Activated CD4-positive, alpha-beta T cell treated with anti-CD3 and anti-CD28 coated beads for 36 hours (primary cell): Measurements from ENCODE around the gene ENO1. TPM values are rescaled to one million over a fixed set of nuclear protein-coding genes. Genes with fewer than 3 reads are reported as not detected.

Source experiments
- ATAC-seq: fragments of 200-7000 bp; cut with Tn5 transposase; one replicate; pipeline ENCODE4 v1.10.0; 2021; ENCODE audit warnings: mild to moderate bottlenecking, moderate library complexity
- CTCF ChIA-PET: fragments of 350-600 bp; sonication (Branson Sonifier 250); formaldehyde crosslinking; loops from one replicate; lab custom pipeline; 2021; ENCODE audit warnings: antibody characterized with exemption; lab: Charles Lee
- POLR2A ChIA-PET: fragments of 350-600 bp; sonication (Branson Sonifier 250); formaldehyde crosslinking; loops from one replicate; lab custom pipeline; 2021; ENCODE audit warnings: antibody characterized with exemption, inconsistent platforms; lab: Charles Lee
- DNase-seq: peaks from one replicate; pipeline ENCODE4 v3.0.0-alpha.2; 2020
- H3K27ac Mint-ChIP-seq: one replicate; pipeline ENCODE4 v1.8.0; 2021; ENCODE audit warnings: mixed read lengths
- H3K27me3 Mint-ChIP-seq: one replicate; pipeline ENCODE4 v1.8.0; 2021; ENCODE audit warnings: mixed read lengths
- H3K36me3 Mint-ChIP-seq: one replicate; pipeline ENCODE4 v1.8.0; 2021; ENCODE audit warnings: low read depth, mixed read lengths
- H3K4me1 Mint-ChIP-seq: one replicate; pipeline ENCODE4 v1.8.0; 2021; ENCODE audit warnings: mixed read lengths
- H3K4me3 Mint-ChIP-seq: one replicate; pipeline ENCODE4 v1.8.0; 2021; ENCODE audit warnings: mild to moderate bottlenecking, moderate library complexity, mixed read lengths
- H3K9me3 Mint-ChIP-seq: one replicate; pipeline ENCODE4 v1.8.0; 2021; ENCODE audit warnings: low read depth, mixed read lengths
- intact Hi-C, 2 experiments: fragments of 100-400 bp; cut with DNase I in 1 of 2; cut with micrococcal nuclease in 1 of 2; formaldehyde crosslinking; loops; one replicate each; pipeline versions ENCODE4 v1.14.2 to v1.15.1; 2022 to 2024; cut with DNase I, micrococcal nuclease
- total RNA-seq, 2 experiments: library from RNA; stranded (reverse); gene quantifications; one replicate each; pipeline ENCODE4 v1.2.3, GENCODE V29; 2021

The ENO1 gene
- total RNA-seq, 2 experiments from 2014 or later: 2,573 to 3,583 TPM

DNA sequence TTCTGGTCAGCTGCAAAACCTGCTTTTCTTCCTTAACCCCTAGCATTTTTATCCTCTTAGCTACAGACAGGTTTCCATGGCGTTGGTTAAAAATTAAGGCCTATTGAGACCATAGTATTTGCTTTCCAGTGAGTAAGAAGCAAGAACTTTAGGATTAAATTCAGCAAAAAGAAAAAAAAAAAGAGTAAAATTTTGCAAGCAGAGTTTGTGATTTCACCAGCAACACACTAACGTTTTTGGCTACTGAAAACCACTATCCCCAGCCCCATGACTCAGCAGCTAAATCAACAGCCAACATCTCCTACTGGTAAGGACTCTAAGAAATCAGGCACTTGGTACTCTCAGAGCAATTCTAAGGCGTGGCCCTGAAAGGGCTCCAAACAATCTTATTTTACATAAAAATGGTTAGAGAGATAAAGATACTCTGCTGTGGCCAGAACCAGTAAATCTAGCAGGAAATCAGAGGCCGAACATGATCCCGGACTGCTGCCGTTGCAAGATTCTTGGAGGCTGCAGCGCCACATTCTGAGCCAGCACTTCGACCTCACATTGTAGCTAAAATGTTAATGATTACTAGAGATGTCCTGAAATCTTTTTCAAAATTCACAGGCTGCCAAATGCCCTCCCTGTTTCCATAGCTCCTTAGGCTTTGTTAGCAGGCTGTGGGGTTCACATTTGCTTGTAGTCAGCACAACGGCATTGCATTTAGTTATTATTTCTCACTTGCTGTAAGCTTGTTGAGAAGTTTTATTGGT lies 1.6 kb upstream of the ENO1 start:
- ChIA-PET CTCF (interaction anchor here (0.6 to 3.4 kb wide), 10 partner anchors 12 to 839 kb away, joined by 3 to 14 read pairs (median 4); partner anchors contain the start of gene RERE), POLR2A (interaction anchor here (0.6 to 1.1 kb wide), 2 partner anchors 13 to 21 kb away, joined by 4 read pairs; no protein-coding TSS in a partner anchor)
- Mint-ChIP-seq H3K36me3 (peaks cover 43% of the 10 kb centered on the region), H3K27me3 (no peaks in the 10 kb centered on the region), H3K4me1 (peaks cover 23% of the 10 kb centered on the region), H3K9me3 (no peaks in the 10 kb centered on the region), H3K27ac (peak overlapping the region; percentile 96), H3K4me3 (peak overlapping the region; percentile 90)
- intact Hi-C loops: loop anchor here in 1 of 2 experiments (1.0 to 10.0 kb wide), 8 partner anchors 20 to 1031 kb away; partner anchors contain the start of genes CTNNBIP1, PARK7, PIK3CD and SPSB1
- DNase-seq: peak; percentile 76
- no peak for ATAC-seq

DNA sequence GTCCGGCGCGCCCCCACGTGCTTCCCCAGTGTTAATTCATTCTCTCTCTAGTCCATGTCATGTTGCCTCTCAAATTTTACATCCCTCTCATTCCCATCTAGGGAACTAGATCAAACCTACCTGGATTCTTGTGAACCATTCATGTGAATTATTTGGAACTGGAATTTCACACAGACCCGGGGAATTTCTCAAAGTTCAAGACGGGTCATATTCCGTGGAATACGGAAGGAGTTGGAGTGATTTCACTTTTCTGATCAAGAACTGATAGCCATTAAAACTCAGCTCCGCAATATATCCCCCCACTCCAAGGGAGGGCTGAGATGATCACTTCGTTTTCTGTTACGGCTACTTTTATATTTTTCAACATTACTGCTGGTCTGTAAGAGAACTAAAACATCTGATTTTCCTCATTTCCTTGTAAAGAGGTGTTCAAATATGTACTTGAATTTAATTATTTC lies 1.0 kb upstream of the ENO1 start:
- peaks cover 49% of the 10 kb centered on the region for H3K36me3 Mint-ChIP-seq
- CTCF ChIA-PET: interaction anchor here (0.6 to 3.4 kb wide), 8 partner anchors 12 to 373 kb away, joined by 3 to 14 read pairs (median 5); partner anchors contain the start of gene RERE
- peak overlapping the region; percentile 90 for H3K4me3 Mint-ChIP-seq
- POLR2A ChIA-PET: interaction anchor here (0.6 to 3.5 kb wide), 6 partner anchors 12 to 22 kb away, joined by 3 to 37 read pairs (median 4); no protein-coding TSS in a partner anchor
- H3K27me3 Mint-ChIP-seq: no peaks in the 10 kb centered on the region
- H3K27ac Mint-ChIP-seq: peak overlapping the region; percentile 96
- intact Hi-C loops: loop anchor here in 1 of 2 experiments (1.0 to 10.0 kb wide), 7 partner anchors 21 to 1031 kb away; partner anchors contain the start of genes CTNNBIP1, PARK7, PIK3CD and SPSB1
- ATAC-seq (no peak), DNase-seq (no peak)
- H3K9me3 Mint-ChIP-seq: no peaks in the 10 kb centered on the region
- peaks cover 28% of the 10 kb centered on the region for H3K4me1 Mint-ChIP-seq

DNA sequence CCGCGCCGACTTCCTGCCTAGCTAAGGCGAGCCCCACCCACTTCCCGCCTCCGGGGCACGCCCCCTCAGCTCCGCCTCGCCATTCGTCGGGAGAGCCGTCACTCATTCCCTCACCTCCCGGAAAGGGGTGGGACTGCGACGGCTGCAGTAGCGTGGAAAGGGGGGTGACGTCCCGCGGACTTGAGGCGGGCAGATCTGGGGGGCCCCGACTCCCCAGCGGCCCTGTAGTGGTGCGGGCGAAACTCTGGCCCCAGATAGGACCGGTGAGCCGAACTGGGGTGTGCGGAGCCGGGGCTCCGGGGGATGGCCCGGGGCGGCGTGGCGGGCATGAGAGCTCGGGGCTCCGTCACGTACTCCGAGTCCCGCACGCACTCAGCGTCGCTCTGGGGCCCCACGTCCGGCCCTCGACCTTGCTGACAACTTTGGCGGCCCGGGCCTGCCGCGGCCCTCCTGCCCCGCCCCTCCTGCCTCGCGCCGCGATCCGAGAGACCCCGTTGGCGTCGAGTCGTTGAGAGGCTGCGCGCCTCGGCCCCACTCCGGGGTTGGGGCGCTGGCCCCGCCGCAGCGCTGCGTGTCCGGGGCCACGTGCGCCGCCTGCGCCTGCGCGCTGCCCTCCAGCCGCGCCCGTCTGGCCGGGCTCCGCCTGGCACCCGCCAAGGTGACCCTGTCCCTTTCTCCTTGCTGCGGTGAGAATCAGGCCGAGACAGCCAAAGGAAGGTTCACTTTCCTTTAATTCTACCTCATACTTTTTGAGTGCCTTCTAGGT lies 395 bp upstream of the ENO1 start:
- intact Hi-C loops: loop anchor here (1.0 to 10.0 kb wide), 10 partner anchors 21 to 1032 kb away; partner anchors contain the start of genes CTNNBIP1 (in 1 of the 2), GPR157 (in 1 of the 2), H6PD (in 1 of the 2) and PARK7 (in 1 of the 2)
- ChIA-PET CTCF (interaction anchor here (0.5 to 1.8 kb wide), 6 partner anchors 9 to 373 kb away, joined by 3 to 6 read pairs (median 4); no protein-coding TSS in a partner anchor), POLR2A (interaction anchor here (0.6 to 3.5 kb wide), 12 partner anchors 9 to 752 kb away, joined by 3 to 37 read pairs (median 3); no protein-coding TSS in a partner anchor)
- DNase-seq: peak; percentile 99
- H3K9me3 Mint-ChIP-seq: no peaks in the 10 kb centered on the region
- peaks cover 33% of the 10 kb centered on the region for H3K4me1 Mint-ChIP-seq
- H3K36me3 Mint-ChIP-seq: peaks cover 55% of the 10 kb centered on the region
- H3K27me3 Mint-ChIP-seq: no peaks in the 10 kb centered on the region
- ATAC-seq: peak; percentile 72
- peak overlapping the region; percentile 97 for H3K27ac Mint-ChIP-seq
- H3K4me3 Mint-ChIP-seq: peak overlapping the region; percentile 90

DNA sequence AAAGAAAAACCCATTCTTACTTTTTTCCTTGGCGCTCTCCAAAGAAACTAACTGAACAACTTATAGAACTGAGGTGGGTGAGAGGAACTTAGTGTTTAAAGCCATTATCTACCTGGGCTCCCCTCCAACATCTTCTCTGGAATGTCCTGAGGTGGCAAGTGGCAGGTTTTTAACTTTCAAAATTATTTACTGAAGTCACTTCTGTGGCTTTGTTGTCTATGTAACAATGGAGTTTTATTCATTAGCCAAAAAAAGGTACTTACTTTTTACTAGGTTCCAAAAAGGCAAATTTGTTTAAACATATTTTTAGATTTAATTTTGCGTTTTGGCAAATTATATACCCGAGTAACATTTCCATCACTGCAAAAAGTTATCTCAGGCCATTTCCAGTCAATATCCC lies 2.4 kb downstream of the ENO1 start:
- ATAC-seq (no peak), DNase-seq (no peak)
- CTCF ChIA-PET: no interaction called here
- no peaks in the 10 kb centered on the region for H3K27me3 Mint-ChIP-seq
- H3K4me1 Mint-ChIP-seq: peaks cover 61% of the 10 kb centered on the region
- peak overlapping the region; percentile 90 for H3K4me3 Mint-ChIP-seq
- POLR2A ChIA-PET: interaction anchor here (0.6 to 3.5 kb wide), 4 partner anchors 9 to 398 kb away, joined by 4 to 37 read pairs (median 8); no protein-coding TSS in a partner anchor
- no peaks in the 10 kb centered on the region for H3K9me3 Mint-ChIP-seq
- intact Hi-C loops: loop anchor here in 1 of 2 experiments (10.0 kb wide), 1 partner anchor 779 kb away; the partner anchor contains the start of gene PIK3CD
- H3K27ac Mint-ChIP-seq: peak overlapping the region; percentile 99
- peaks cover 83% of the 10 kb centered on the region for H3K36me3 Mint-ChIP-seq

DNA sequence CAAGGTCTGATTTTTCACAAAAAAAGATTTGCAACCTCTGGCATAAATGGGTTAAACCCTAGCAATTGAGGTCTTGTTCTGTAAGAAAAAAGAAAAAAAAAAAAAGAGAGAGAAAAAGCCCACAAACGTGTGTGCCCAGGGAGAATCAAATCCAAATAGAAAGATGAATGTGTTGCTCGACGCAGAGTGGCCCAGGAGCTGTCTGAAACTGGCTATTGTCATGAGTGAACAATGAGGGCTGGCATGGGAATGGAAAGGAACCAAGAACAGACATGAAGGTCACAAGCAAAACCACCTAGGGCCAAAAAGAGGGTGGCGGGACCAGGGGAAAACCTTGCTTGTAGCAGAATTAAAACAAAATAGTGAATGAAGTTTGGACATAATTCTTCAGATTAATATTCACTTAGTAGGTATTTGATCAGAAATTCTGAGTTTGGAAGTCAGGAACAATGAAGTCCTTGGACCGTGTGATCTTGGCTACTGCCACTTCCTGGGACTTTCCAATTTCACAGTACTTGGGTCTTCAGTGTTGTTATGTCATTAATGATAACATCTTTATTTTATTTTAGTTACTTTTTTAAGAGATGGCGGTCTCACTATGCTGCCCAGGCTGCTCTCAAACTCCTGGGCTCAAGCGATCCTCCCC lies 3.1 kb downstream of the ENO1 start:
- ChIA-PET POLR2A (interaction anchor here (0.6 kb wide), 1 partner anchor 11 kb away, joined by 8 read pairs; no protein-coding TSS in a partner anchor), CTCF (interaction anchor here (1.0 to 1.4 kb wide), 2 partner anchors 17 to 27 kb away, joined by 3 to 5 read pairs; no protein-coding TSS in a partner anchor)
- intact Hi-C loops: loop anchor here in 1 of 2 experiments (10.0 kb wide), 1 partner anchor 779 kb away; the partner anchor contains the start of gene PIK3CD
- H3K4me3 Mint-ChIP-seq: peak overlapping the region; percentile 90
- no peaks in the 10 kb centered on the region for H3K9me3 Mint-ChIP-seq
- peaks cover 63% of the 10 kb centered on the region for H3K4me1 Mint-ChIP-seq
- peak; percentile 43 for DNase-seq
- ATAC-seq: no peak
- H3K27me3 Mint-ChIP-seq: no peaks in the 10 kb centered on the region
- peak overlapping the region; percentile 99 for H3K27ac Mint-ChIP-seq
- peaks cover 90% of the 10 kb centered on the region for H3K36me3 Mint-ChIP-seq

DNA sequence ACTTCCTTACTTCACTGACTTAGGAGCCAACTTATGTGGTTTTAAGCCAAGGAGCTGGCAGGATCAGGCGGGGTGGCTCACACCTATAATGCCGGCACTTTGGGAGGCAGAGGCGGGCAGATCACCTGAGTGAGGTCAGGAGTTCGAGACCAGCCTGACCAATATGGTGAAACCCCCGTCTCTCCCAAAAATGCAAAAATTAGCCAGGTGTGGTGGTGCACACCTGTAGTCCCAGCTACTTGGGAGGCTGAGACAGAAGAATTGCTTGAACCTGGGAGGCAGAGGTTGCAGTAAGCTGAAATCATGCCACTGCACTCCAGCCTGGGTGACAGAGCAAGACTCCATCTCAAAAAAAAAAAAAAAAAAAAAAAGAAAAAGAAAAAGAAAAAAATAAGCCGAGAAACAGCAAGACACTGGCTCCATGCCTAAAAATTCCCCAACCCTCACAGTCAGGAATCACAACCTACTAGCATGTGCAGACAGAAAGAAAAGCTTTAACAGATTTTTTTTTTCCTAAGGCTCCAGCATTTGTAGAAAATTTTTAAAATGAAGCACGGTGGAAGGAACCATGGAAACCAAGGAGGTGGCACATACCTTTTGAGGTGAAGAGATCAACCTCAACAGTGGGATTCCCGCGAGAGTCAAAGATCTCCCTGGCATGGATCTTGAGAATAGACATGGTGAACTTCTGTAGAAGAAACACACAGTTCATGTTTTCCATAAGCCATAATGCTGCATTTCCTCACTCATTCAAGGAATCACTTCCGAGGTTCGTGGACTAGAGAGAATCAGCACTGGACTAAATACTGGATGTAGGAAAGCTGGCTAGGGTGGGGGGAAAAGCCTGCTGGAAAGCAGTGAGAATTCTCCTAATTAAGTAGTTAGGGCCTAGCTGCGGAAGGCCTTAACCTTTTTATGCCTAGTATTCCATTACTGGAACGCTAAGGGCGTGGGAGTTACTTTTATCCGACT lies 4.0 kb downstream of the ENO1 start:
- ATAC-seq: no peak
- Mint-ChIP-seq H3K27me3 (no peaks in the 10 kb centered on the region), H3K27ac (peak overlapping the region; percentile 99), H3K4me1 (peaks cover 64% of the 10 kb centered on the region), H3K36me3 (peaks cover 92% of the 10 kb centered on the region), H3K4me3 (peak overlapping the region; percentile 90), H3K9me3 (no peaks in the 10 kb centered on the region)
- DNase-seq: no peak
- ChIA-PET CTCF (interaction anchor here (0.6 to 1.4 kb wide), 5 partner anchors 13 to 29 kb away, joined by 3 to 5 read pairs (median 3); no protein-coding TSS in a partner anchor), POLR2A (interaction anchor here (0.5 to 1.4 kb wide), 8 partner anchors 10 to 408 kb away, joined by 3 to 9 read pairs (median 4); no protein-coding TSS in a partner anchor)
- intact Hi-C loops: loop anchor here (5.0 to 10.0 kb wide), 2 partner anchors 113 to 780 kb away; partner anchors contain the start of gene PIK3CD (in 1 of the 2)

DNA sequence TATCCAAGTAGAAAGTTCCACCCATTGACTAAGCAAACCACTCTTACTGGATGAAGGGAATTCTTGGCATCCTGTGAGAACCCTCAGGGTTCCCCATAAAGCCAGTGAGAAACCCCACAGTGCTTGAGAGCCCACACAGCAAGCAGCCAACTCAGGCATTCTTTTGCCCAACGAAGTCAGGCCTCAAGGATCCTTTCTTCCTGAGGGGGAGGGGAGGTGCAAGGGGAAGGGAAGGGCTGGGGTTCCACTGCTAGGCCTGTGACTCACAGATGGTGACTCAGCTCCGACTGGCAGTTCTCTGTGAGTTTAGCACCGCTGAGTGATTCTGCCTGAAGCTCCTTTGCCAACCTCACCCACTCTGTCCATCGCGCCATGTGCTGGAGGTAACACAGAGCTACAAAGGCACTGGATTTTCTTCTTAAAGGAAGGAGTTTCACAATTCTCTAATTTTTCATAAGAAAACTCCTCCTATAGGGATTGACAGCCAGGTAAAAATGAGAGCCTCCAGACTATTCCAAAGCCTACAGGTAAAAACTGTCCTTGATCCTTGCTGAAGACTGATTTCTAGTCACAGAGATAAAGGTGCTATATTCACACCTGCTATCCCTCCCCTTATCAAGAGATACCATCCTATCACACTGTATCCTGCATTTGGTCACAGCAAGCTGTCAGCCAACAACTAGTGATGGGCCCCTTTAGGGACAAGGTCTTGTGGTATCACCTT lies 4.8 kb downstream of the ENO1 start:
- Mint-ChIP-seq H3K4me3 (peak overlapping the region; percentile 90), H3K27ac (peak overlapping the region; percentile 99), H3K4me1 (peaks cover 69% of the 10 kb centered on the region), H3K36me3 (peaks cover 97% of the 10 kb centered on the region), H3K27me3 (no peaks in the 10 kb centered on the region), H3K9me3 (no peaks in the 10 kb centered on the region)
- ChIA-PET POLR2A (interaction anchor here (0.5 to 1.4 kb wide), 8 partner anchors 9 to 409 kb away, joined by 3 to 9 read pairs (median 4); no protein-coding TSS in a partner anchor), CTCF (interaction anchor here (0.6 to 1.2 kb wide), 5 partner anchors 10 to 29 kb away, joined by 3 to 4 read pairs (median 3); no protein-coding TSS in a partner anchor)
- DNase-seq (peak; percentile 92), ATAC-seq (peak; percentile 68)
- intact Hi-C loops: loop anchor here (1.0 to 10.0 kb wide), 7 partner anchors 9 to 781 kb away; partner anchors contain the start of genes PIK3CD (in 1 of the 2) and RERE (in 1 of the 2)

DNA sequence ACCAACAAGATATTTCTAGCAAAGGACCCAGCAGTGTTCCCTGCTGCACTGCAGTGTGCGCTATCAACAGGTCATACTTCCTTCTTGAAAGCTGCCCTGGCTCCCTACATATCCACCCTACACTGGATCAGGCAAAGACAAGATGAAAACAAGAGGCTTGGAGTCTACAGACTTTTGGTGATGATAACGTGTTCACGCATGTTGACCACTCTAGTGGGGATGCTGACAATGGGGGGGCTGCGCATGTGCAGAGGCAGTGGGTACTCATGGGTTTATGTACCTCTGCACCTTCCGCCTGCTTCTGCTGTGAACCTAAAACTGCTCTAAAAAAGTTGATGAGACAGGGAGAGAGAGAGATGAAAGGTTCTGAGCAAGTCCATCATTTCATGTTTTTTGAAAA lies 5.5 kb downstream of the ENO1 start:
- Mint-ChIP-seq H3K36me3 (peaks cover 97% of the 10 kb centered on the region), H3K4me1 (peaks cover 71% of the 10 kb centered on the region), H3K27ac (peak overlapping the region; percentile 99), H3K9me3 (no peaks in the 10 kb centered on the region), H3K27me3 (no peaks in the 10 kb centered on the region), H3K4me3 (peak overlapping the region; percentile 90)
- POLR2A ChIA-PET: interaction anchor here (1.0 to 1.4 kb wide), 3 partner anchors 8 to 28 kb away, joined by 4 to 9 read pairs (median 5); no protein-coding TSS in a partner anchor
- DNase-seq (no peak), ATAC-seq (no peak)
- intact Hi-C loops: loop anchor here (1.0 to 10.0 kb wide), 7 partner anchors 9 to 782 kb away; partner anchors contain the start of genes PIK3CD (in 1 of the 2) and RERE (in 1 of the 2)
- CTCF ChIA-PET: interaction anchor here (1.0 to 1.2 kb wide), 4 partner anchors 9 to 30 kb away, joined by 3 to 4 read pairs (median 3); no protein-coding TSS in a partner anchor
